ENCODE data around the gene UBAP2L. TPM values are rescaled to one million over a fixed set of nuclear protein-coding genes. Genes with fewer than 3 reads are reported as not detected.
A peak's percentile ranks its signal among the peaks of the same experiment; 100 is the strongest.
"Not testable (repeated sequence)": the region's sequence is repeated elsewhere in the genome, so short reads cannot be mapped to it uniquely, and the experiment has no call there.

The UBAP2L gene
- total RNA-seq, 1 donor from 2014 or later = 101 TPM

- DNase-seq = no peak
- no peaks in the 10 kb centered on the region for H3K27me3 ChIP-seq (ENCODE audit: low read depth)
- H3K9me3 ChIP-seq (replicated peaks) = no peaks in the 10 kb centered on the region
- peaks cover 6% of the 10 kb centered on the region for H3K4me1 ChIP-seq
- no peak for TF ChIP-seq CTCF (IDR thresholded peaks at IDR 0.05; ENCODE audit: borderline replicate concordance)
- H3K4me3 ChIP-seq = no peak within 1 kb of the TSS
- no peaks in the 10 kb centered on the region for H3K36me3 ChIP-seq
- intact Hi-C loops (cut with micrococcal nuclease) = no loop called here
- no peak within 1 kb of the TSS for H3K27ac ChIP-seq (replicated peaks)
Measured at GRCh38 chr1:154191990-154192461, 28.7 kb upstream of the UBAP2L start, which contains the start of gene TPM3. Gene TPM3, minus strand, starts transcription at chr1:154192100. Its CDS starts 82 bp downstream, at chr1:154192018.

- Histone ChIP-seq H3K27me3 (ENCODE audit: low read depth) (no peaks in the 10 kb centered on the region), H3K36me3 (no peaks in the 10 kb centered on the region), H3K4me1 (peaks cover 6% of the 10 kb centered on the region), H3K27ac (replicated peaks) (no peak overlapping the region), H3K9me3 (replicated peaks) (no peaks in the 10 kb centered on the region), H3K4me3 (no peak overlapping the region)
- TF ChIP-seq CTCF (IDR thresholded peaks at IDR 0.05; ENCODE audit: borderline replicate concordance) = no peak
- intact Hi-C loops (cut with micrococcal nuclease) = no loop called here
- DNase-seq = no peak
Measured at GRCh38 chr1:154192476-154192875, 28.3 kb upstream of the UBAP2L start.

- no peaks in the 10 kb centered on the region for H3K36me3 ChIP-seq
- intact Hi-C loops (cut with micrococcal nuclease) = no loop called here
- DNase-seq = no peak
- H3K9me3 ChIP-seq (replicated peaks) = no peaks in the 10 kb centered on the region
- H3K4me1 ChIP-seq = peaks cover 6% of the 10 kb centered on the region
- no peak for TF ChIP-seq CTCF (IDR thresholded peaks at IDR 0.05; ENCODE audit: borderline replicate concordance)
- no peaks in the 10 kb centered on the region for H3K27me3 ChIP-seq (ENCODE audit: low read depth)
- H3K4me3 ChIP-seq = no peak overlapping the region
- H3K27ac ChIP-seq (replicated peaks) = no peak overlapping the region
Measured at GRCh38 chr1:154193821-154194220, 26.9 kb upstream of the UBAP2L start.

- peak; percentile 67 for TF ChIP-seq CTCF (IDR thresholded peaks at IDR 0.05; ENCODE audit: borderline replicate concordance)
- intact Hi-C loops (cut with micrococcal nuclease) = no loop called here
- no peak overlapping the region for H3K27ac ChIP-seq (replicated peaks)
- no peaks in the 10 kb centered on the region for H3K36me3 ChIP-seq
- DNase-seq = no peak
- no peaks in the 10 kb centered on the region for H3K27me3 ChIP-seq (ENCODE audit: low read depth)
- peaks cover 5% of the 10 kb centered on the region for H3K4me1 ChIP-seq
- H3K4me3 ChIP-seq = no peak overlapping the region
- no peaks in the 10 kb centered on the region for H3K9me3 ChIP-seq (replicated peaks)
Measured at GRCh38 chr1:154198756-154199562, 21.8 kb upstream of the UBAP2L start.

GRCh38 chr1:154199563-154199879, 21.2 kb upstream of the UBAP2L start:
- no peak for TF ChIP-seq CTCF (IDR thresholded peaks at IDR 0.05; ENCODE audit: borderline replicate concordance)
- DNase-seq = no peak
- Histone ChIP-seq H3K4me1 (peaks cover 5% of the 10 kb centered on the region), H3K27me3 (ENCODE audit: low read depth) (no peaks in the 10 kb centered on the region), H3K9me3 (replicated peaks) (no peaks in the 10 kb centered on the region), H3K4me3 (no peak overlapping the region), H3K27ac (replicated peaks) (no peak overlapping the region), H3K36me3 (no peaks in the 10 kb centered on the region)
- intact Hi-C loops (cut with micrococcal nuclease) = no loop called here

- H3K4me3 ChIP-seq; H3K9me3 ChIP-seq (replicated peaks); intact Hi-C loops (cut with micrococcal nuclease); DNase-seq; H3K27ac ChIP-seq (replicated peaks); H3K4me1 ChIP-seq; H3K27me3 ChIP-seq (ENCODE audit: low read depth): not testable (repeated sequence)
- peaks cover 56% of the 10 kb centered on the region for H3K36me3 ChIP-seq
Measured at GRCh38 chr1:154205778-154206177, 15.0 kb upstream of the UBAP2L start.

Measured in left ventricle myocardium inferior (tissue), 1 donor.